CD4-positive, alpha-beta T cell treated with Interferon gamma for 1 hour (primary cell): Measurements from ENCODE around the gene RBM20.
A peak's percentile ranks its signal among the peaks of the same experiment; 100 is the strongest.
"Not testable (repeated sequence)": the region's sequence is repeated elsewhere in the genome, so short reads cannot be mapped to it uniquely, and the experiment has no call there.

Experiments
- DNase-seq: peaks from one replicate; pipeline ENCODE4 v3.0.0-alpha.2; 2020

RBM20 gene

DNA sequence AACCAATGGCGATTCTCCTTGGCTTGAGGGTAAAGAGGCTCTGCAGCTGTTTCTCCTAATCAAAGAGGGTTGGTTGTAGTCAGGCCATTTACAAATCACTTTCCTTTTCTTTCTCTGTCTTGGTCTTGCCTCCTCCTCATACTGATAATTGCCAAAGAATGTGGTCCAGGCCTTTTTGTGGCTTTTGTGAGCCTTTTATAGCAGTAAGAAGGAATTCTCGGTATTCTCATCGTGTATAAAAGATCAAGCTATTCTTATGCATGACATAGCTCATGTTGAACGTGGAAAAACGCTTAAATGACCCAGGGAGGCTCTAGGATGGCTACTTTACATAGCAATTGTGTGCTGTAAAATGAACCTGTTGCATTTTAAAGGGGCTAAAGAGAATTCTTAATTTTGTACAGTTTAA is 62.6 kb downstream of the RBM20 start:
- DNase-seq: no peak

- DNase-seq: no peak
These were observed 64.8 kb downstream of the RBM20 start for GRCh38 chr10:110708776-110709443.

DNA sequence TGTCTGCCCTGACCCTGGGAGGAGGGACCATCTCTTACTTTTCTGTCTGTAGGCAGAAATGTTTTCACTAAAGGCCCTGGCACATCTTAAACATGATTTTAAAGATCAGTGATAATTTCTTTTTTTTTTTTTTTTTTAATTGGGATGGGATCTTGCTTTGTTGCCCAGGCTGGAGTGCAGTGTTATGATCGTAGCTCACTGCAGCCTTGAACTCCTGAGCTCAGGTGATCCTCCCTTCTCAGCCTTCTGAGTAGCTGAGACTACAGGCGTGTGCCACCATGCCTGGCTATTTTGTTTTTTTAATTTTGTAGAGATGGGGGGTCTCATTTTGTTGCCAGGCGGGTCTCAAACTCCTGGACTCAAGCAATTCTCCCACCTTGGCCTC is 65.3 kb downstream of the RBM20 start:
- no peak for DNase-seq

DNA sequence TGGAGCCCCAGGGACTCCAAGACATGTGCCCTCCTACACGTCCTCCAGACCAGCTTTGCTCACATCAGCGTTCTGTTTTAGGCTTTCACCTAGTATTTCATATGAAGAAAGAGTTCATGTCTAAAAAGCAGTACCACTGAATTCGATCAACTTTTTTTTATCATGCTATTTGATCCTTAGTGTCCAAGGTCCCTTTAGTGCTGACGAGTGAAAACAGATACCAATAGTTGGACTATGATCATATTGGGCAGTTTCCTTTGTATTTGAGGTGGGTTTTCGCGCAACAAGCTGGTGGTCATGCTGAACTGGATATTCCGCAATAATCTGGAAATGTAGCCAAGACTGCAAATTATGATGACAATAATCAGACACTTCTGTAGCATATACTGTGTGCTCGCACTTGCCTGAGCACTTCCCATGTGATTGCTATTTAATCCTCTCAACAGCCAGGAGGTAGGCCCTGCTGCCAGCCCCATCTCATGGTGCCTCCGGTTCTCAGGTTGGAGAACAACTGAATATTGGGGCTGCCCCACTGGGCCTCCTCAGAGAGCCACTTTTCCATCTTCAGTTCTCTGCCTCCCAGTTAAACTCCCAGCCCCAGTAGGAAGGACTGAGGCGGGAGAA is 65.9 kb downstream of the RBM20 start:
- DNase-seq: no peak

GRCh38 chr10:110710621-110711020 is 66.5 kb downstream of the RBM20 start:
- no peak for DNase-seq

- no peak for DNase-seq
These were observed 67.2 kb downstream of the RBM20 start for GRCh38 chr10:110711382-110711781.

- DNase-seq: no peak
These were observed 70.2 kb downstream of the RBM20 start for GRCh38 chr10:110714356-110714755.

GRCh38 chr10:110717781-110718589 is 73.8 kb downstream of the RBM20 start:
- peak; percentile 37 for DNase-seq

DNA sequence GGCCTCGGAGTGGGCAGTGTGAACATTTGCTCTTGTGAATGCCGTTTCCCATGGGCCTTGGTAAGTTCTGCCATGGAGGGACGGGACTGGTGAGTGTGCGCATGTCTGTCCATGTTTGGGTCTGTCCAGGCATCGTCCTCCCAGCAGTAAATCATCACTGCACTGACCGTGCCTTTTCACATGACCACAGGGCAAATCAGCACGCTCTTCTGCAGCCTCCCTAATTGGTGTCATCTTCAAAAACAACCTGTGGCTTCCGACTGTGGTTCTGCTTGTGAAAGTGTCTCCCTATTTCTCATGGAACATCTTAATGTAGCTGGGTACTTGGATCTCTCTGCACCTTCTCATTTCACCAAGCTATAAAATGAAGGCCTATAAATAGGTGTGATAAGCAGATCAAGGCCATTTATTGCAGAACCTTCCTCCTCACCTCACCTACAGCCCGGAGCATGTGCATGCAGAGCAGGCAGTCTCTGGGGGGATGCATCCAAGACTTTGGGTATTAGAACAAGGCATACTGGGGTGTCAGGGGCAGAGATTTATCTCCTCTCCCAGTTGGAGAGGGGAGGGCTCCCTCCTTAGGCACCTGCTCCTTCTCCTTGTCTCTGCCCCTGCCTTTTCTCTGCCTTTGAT is 77.4 kb downstream of the RBM20 start:
- DNase-seq: no peak

DNA sequence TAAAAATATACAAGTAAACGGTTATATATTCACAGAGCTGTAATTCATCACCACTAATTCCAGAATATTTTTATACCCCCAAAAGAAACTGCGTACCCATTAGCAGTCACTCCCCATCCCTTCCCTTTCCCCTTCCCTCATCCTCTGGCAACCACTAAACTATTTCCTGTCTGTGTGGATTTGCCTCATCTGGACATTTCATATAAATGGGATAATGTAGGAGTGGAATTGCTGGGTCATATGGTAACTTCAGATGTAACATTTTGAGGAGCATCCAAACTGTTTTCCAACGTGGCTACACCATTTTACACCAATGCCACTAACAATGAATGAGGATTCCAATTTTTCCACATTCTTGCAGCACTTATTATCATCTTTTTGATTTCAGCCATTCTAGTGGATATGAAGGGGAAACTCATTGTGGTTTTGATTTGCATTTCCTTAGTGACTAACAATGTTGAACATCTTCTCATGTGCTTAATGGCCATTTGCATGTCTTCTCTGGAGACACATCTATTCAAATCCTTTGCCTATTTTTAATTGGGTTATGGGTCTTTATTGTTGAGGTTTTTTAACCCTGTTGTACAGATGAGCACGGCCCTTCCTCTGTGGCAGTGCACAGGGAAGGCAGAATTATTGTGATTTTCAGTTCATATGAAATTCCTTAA is 79.2 kb downstream of the RBM20 start:
- DNase-seq: no peak

DNA sequence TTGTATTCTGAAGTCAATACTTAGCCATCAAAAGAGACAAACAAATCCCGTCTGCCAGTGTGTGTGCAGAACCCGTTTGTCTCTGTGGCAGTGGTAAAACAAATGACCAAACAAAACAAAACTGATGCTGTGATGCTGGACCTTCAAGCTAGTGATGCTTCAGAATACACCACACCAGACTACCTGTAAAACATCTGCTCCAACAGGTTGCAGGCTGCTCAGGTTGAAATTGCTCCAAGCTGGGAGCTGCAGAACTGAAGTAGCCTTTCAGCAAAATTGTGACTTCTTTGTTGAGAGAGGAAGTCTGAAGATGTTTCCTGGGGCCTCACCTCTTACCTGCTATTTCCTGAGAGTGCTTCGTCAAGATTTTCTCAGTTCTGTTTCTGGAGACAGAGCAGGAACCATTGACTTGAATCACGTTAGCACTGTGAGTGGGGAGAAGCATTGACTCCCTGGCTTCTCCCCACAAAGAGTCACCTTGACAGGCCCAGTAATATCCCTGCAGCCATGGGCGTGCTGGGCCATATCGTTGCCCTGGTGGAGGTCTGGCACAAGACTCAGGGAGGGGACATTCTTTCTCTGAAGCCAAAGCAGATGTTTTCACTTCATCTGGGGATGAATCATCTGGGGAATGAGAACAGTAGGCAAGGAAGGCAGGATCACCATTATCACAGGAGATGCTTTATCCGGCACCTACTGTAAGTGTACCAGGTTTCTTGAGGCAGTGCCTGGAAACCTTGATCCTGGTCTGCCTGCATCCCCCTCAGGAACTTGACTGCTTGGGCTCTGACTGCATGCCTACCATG is 80.2 kb downstream of the RBM20 start:
- DNase-seq: no peak

- no peak for DNase-seq
These were observed 80.8 kb downstream of the RBM20 start for GRCh38 chr10:110724937-110725336.

DNA sequence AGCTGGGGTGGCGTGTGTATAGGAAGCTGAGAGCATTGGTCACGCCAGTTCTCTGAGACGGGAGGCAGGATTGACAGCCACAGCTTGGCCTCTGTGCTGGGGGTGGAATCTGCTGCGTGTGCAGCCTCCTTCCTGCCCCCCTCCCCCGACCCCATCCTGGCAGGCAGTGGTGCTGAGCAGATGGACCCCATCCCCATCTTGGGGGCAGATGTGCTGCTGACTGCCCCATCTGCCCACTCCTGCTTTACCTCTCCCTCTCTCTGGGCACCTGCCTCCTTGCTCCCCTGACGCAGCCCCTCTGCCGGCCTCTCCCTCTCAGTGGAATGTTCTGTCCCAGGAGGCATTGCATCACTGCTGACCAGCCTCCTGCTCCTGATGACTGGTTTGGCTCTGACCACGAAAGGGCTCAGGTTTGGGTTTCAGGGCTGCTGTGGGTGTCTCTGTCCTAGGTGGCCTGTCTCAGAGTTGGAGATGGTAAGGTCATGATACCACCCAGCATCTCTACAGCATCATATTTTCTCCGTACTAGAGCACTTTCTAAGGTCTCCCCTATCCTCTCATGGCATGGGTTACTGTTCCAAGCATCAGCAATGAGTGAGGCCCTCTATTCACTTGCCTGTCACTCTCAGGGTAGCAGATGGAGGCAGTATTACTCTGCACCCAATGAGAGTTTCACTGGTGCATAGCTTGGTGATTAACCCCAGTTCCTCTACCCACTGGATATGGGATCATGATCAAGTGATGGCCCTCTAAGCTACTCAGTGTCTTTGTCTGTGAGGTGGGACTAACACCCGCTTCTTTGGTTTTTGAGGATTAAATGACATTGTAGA is 81.9 kb downstream of the RBM20 start:
- DNase-seq: no peak

DNA sequence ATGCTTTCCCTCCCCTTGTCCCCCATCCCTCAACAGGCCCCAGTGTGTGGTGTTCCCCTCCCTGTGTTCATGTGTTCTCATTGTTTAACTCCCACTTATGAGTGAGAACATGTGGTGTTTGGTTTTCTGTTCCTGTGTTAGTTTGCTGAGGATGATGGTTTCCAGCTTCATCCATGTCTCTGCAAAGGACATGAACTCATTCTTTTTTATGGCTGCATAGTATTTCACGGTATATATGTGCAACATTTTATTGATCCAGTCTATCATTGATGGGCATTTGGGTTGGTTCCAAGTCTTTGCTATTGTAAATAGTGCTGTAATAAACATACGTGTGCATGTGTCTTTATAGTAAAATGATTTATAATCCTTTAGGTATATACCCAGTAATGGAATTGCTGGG is 83.6 kb downstream of the RBM20 start:
- not testable (repeated sequence) for DNase-seq

GRCh38 chr10:110730345-110731050 is 86.4 kb downstream of the RBM20 start:
- DNase-seq: no peak

DNA sequence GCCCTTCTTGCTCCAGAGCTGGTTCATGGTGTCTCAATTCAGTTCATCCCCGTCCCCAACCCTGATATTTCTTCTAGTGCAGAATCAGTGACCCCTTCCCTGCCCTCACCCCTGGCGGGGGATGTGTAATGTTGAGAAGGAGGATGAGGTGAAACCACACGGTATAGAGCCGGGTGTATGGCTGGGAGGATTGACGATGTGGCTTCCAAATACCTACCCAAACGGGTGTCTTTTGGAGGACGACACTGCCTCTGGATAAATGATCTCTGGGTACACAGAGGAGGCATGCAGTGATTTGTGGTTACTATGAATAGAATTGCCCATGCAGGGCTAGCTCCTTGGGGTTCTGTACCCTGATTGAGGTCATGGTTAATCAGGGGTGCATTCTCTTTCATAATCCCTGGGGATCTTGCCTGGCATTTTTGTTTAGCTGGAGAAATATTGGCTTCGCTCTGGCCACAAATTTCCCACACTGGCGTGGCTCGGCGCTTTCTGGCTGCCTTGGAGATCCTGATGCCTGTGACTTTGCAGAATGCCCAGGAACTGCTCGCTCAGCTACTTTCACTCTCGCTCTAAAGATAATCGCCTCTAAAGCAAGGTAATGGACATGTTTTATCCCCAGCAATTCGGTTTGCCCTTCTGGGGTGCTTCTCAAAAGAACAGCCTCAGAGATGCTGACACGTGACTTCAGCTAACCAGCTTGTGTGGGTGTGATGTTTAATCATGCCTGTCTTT is 89.2 kb downstream of the RBM20 start:
- DNase-seq: no peak

DNA sequence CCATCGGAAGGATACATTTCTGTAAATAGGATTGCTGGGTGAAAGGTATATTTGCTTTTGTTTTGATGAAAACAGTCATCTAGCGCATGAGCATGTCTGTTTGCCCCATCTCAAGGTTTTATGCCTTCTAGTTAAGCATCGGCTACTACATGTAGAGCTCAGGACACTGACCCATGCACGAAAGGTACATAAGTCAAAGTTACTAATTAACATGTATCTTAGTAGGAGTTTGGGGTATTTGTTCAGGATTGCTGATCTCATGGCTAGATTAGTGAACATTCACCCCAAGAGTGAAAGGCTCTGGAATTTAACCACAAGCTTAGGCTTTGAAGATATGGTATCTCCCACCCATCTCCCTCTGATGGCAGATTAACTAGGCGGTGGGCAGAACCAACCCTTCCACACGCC is 91.5 kb downstream of the RBM20 start:
- no peak for DNase-seq

DNA sequence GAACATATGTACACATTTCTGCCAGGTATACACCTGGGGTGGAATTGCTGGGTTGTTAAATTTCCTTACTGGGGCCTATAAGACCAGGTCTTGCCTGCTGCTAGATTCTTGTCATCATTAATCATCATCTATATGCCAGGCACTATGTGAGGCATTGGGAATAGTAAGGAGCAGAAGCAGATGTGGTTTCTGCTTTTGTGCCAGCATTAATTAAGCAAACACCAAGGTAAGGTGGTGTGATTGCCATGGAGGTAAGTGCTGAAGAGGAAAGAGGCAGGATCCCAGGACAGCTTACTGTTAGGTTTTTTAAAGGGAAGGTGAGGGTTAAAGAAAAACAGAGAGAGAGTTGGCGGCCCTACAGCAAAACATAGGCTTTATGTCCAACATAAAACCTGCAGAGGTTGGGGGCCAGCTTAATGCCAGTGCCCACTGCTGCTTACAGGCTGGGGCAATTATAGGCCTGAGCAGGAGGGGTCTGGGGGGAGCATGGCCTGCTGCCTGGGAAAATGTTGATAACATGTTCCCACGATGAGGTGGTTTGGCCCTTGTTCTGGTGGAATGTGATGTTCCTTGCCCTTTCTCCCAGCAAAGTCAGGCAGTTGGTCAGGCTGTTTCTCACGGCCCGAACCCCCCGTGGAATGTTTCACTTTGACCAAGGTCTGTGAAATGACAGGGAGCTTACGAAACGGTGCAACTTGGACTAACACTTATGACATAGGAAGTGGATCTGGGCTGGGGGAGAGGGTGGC is 93.9 kb downstream of the RBM20 start:
- DNase-seq: no peak

GRCh38 chr10:110739811-110740271 is 95.7 kb downstream of the RBM20 start:
- DNase-seq: no peak
